Left cardiac atrium (tissue), 4 donors: Measurements from ENCODE around the gene C1orf226. TPM values are rescaled to one million over a fixed set of nuclear protein-coding genes. Genes with fewer than 3 reads are reported as not detected.
"Not testable (repeated sequence)": the region's sequence is repeated elsewhere in the genome, so short reads cannot be mapped to it uniquely, and the experiment has no call there.

Source experiments
- ATAC-seq, 2 donors: fragments of 200-7000 bp; cut with Tn5 transposase; one replicate each; pipeline ENCODE4 v1.9.1; 2020; ENCODE audit warnings: mild to moderate bottlenecking in 2 of 2, moderate library complexity in 2 of 2
- DNase-seq: peaks from one replicate; pipeline ENCODE4 v3.0.0-alpha.2; 2020
- intact Hi-C, 2 donors: fragments of 100-400 bp; cut with DNase I; formaldehyde crosslinking; loops; one replicate each; pipeline versions ENCODE4 v1.14.1 to v1.15.1; 2022 to 2023
- total RNA-seq, 2 donors: library from RNA; stranded (reverse); fragmentation: NEBNext Ultra II Directional; extraction: Animal tissue kit (Norgen Biotek cat#: 25700); gene quantifications; one replicate each; pipeline ENCODE4 v1.2.1, GENCODE V29; 2021
- donor health status: DM: no; HTN: yes; CAD: no.
- donor health status: DM: no; HTN: yes; CAD: no; lungs with severe emphysema.
- donor health status: DM: yes; HTN: yes; CAD: no.
- donor health status: Dilated cardiomyopathy.

C1orf226 gene
- total RNA-seq, 2 donors from 2014 or later, result 2.3 to 4.9 TPM

GRCh38 chr1:162396201-162396906, 14.8 kb downstream of the C1orf226 start:
- no peak for DNase-seq
- intact Hi-C loops, result no loop called here
- no peak for ATAC-seq

GRCh38 chr1:162397039-162397448, 15.5 kb downstream of the C1orf226 start:
- DNase-seq, result no peak
- intact Hi-C loops, result no loop called here

GRCh38 chr1:162397943-162398560, 16.5 kb downstream of the C1orf226 start:
- peak; percentile 27 to 65 for ATAC-seq
- DNase-seq, result no peak
- intact Hi-C loops, result no loop called here

More at GRCh38 chr1:162397039-162397448, 15.5 kb downstream of the C1orf226 start:
- ATAC-seq, result peak; percentile 57 to 70

- no peak for DNase-seq
- intact Hi-C loops, result no loop called here
- no peak for ATAC-seq
These were observed 17.6 kb downstream of the C1orf226 start for GRCh38 chr1:162398999-162399580.

GRCh38 chr1:162400790-162401355, 19.3 kb downstream of the C1orf226 start:
- intact Hi-C loops, result no loop called here
- ATAC-seq (no peak), DNase-seq (no peak)

GRCh38 chr1:162404550-162405160, 23.1 kb downstream of the C1orf226 start:
- no peak for DNase-seq
- intact Hi-C loops, result no loop called here
- peak in 1 of 2 donors; percentile 83 for ATAC-seq

GRCh38 chr1:162405800-162406199, 24.3 kb downstream of the C1orf226 start:
- no peak for DNase-seq
- no peak for ATAC-seq
- intact Hi-C loops, result no loop called here

GRCh38 chr1:162406811-162407210, 25.3 kb downstream of the C1orf226 start:
- ATAC-seq, result no peak
- intact Hi-C loops, result no loop called here
- no peak for DNase-seq

GRCh38 chr1:162407539-162407938, 26.0 kb downstream of the C1orf226 start:
- intact Hi-C loops, result no loop called here
- ATAC-seq, result no peak
- DNase-seq, result no peak

GRCh38 chr1:162412002-162412401, 30.5 kb downstream of the C1orf226 start, which contains the start of gene SH2D1B:
SH2D1B (minus strand) TSS chr1:162412136; CDS start chr1:162412016, 120 bp downstream.
- intact Hi-C loops, result no loop called here
- no peak for DNase-seq
- ATAC-seq, result no peak

- intact Hi-C loops, result no loop called here
- ATAC-seq (no peak), DNase-seq (no peak)
These were observed 34.7 kb downstream of the C1orf226 start for GRCh38 chr1:162416215-162416614.

- DNase-seq (no peak), ATAC-seq (no peak)
- intact Hi-C loops, result no loop called here
These were observed 35.4 kb downstream of the C1orf226 start for GRCh38 chr1:162416909-162417308.

- DNase-seq, result no peak
- intact Hi-C loops, result no loop called here
- no peak for ATAC-seq
These were observed 36.1 kb downstream of the C1orf226 start for GRCh38 chr1:162417650-162418049.

GRCh38 chr1:162418584-162418983, 37.1 kb downstream of the C1orf226 start:
- ATAC-seq, DNase-seq, intact Hi-C loops: not testable (repeated sequence)

- ATAC-seq, intact Hi-C loops, DNase-seq: not testable (repeated sequence)
These were observed 38.0 kb downstream of the C1orf226 start for GRCh38 chr1:162419450-162419931.

GRCh38 chr1:162420120-162420519, 38.6 kb downstream of the C1orf226 start:
- intact Hi-C loops, result no loop called here
- DNase-seq, result no peak
- no peak for ATAC-seq

GRCh38 chr1:162421258-162422164, 40.0 kb downstream of the C1orf226 start:
- intact Hi-C loops, result no loop called here
- DNase-seq (no peak), ATAC-seq (no peak)

GRCh38 chr1:162422662-162423375, 41.3 kb downstream of the C1orf226 start:
- intact Hi-C loops, result no loop called here

More at GRCh38 chr1:162422662-162423375, 41.3 kb downstream of the C1orf226 start:
- ATAC-seq, result peak in 1 of 2 donors; percentile 56
- DNase-seq, result peak; percentile 14
